ENCODE data around the gene SMAD3. TPM values are rescaled to one million over a fixed set of nuclear protein-coding genes. Genes with fewer than 3 reads are reported as not detected.

Gene SMAD3
- total RNA-seq, 1 donor from 2014 or later, result 12.5 TPM

DNA sequence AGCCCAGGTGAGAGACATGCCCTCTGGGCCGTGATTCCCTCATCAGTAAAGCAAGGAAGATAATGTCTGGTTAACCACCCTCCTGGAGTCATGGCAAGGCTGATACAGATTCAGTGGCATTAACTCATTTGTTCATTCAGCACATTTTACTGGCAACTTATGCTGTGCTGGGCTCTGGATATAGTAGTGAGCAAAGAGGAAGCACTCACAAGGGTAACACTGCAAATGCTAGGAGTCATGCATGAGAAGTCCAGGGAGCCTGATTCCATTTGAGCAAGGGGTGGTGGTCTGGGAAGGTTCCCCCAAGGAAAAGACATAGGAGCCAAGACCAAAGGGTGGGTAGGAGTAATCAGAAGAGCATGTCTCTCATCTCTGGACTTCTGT lies 50.2 kb downstream of the SMAD3 start:
- H3K9me3 ChIP-seq (ENCODE audit: low read depth), result peaks cover 5% of the 10 kb centered on the region
- H3K9ac ChIP-seq, result no peak overlapping the region
- H3K4me1 ChIP-seq, result peaks cover 9% of the 10 kb centered on the region
- H3K36me3 Mint-ChIP-seq, result peaks cover 29% of the 10 kb centered on the region
- DNase-seq (ENCODE audit: low spot score), result no peak
- H3K4me1 Mint-ChIP-seq, result peaks cover 40% of the 10 kb centered on the region
- no peaks in the 10 kb centered on the region for H3K27me3 ChIP-seq
- H3K27ac Mint-ChIP-seq, result no peak overlapping the region
- no peak overlapping the region for H3K4me2 ChIP-seq
- H3K9me3 Mint-ChIP-seq, result peaks cover 15% of the 10 kb centered on the region
- no peak overlapping the region for H3K27ac ChIP-seq
- H3K36me3 ChIP-seq, result peaks cover 5% of the 10 kb centered on the region
- TF ChIP-seq, protein P1, sequence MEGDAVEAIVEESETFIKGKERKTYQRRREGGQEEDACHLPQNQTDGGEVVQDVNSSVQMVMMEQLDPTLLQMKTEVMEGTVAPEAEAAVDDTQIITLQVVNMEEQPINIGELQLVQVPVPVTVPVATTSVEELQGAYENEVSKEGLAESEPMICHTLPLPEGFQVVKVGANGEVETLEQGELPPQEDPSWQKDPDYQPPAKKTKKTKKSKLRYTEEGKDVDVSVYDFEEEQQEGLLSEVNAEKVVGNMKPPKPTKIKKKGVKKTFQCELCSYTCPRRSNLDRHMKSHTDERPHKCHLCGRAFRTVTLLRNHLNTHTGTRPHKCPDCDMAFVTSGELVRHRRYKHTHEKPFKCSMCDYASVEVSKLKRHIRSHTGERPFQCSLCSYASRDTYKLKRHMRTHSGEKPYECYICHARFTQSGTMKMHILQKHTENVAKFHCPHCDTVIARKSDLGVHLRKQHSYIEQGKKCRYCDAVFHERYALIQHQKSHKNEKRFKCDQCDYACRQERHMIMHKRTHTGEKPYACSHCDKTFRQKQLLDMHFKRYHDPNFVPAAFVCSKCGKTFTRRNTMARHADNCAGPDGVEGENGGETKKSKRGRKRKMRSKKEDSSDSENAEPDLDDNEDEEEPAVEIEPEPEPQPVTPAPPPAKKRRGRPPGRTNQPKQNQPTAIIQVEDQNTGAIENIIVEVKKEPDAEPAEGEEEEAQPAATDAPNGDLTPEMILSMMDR (IDR thresholded peaks at IDR 0.05), result no peak
- TF ChIP-seq EZH2phosphoT487 (IDR thresholded peaks at IDR 0.05) (no peak), EZH2 (IDR thresholded peaks at IDR 0.05) (no peak)
- no peak overlapping the region for H2AFZ ChIP-seq (replicated peaks)
- H3F3A ChIP-seq (ENCODE audit: low read depth), result no peaks in the 10 kb centered on the region
- peaks cover 2% of the 10 kb centered on the region for H3K27me3 Mint-ChIP-seq (ENCODE audit: insufficient read depth, low read depth)
- no peak overlapping the region for H3K4me3 Mint-ChIP-seq
- no peak overlapping the region for H3K4me3 ChIP-seq
- peaks cover 3% of the 10 kb centered on the region for H4K20me1 ChIP-seq (ENCODE audit: low read depth)
- peaks cover 20% of the 10 kb centered on the region for H3K79me2 ChIP-seq (ENCODE audit: low read depth)

DNA sequence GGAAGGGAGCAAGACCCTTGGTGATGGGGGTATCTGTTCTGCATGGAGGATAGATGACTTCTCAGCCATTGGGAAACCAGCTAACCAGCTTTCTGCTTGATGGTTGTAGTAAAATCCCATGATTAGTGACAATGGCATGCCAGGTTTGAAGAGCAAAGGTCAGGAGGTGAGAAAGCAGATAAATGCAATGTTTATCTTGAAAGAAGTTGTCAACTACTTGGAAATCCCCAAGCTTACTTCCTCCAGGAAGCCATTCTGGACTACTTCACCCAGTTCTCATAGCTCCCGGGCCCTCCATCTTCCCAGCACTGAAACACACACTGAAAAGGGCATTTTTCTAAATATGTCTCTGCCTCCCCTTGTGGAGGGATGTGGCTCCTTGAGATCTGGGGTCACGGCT lies 51.3 kb downstream of the SMAD3 start:
- H3K27ac Mint-ChIP-seq, result peak overlapping the region; percentile 58
- no peaks in the 10 kb centered on the region for H3K36me3 ChIP-seq
- no peak for DNase-seq (ENCODE audit: low spot score)
- no peaks in the 10 kb centered on the region for H3F3A ChIP-seq (ENCODE audit: low read depth)
- H3K27me3 Mint-ChIP-seq (ENCODE audit: insufficient read depth, low read depth), result peaks cover 2% of the 10 kb centered on the region
- no peak overlapping the region for H3K4me2 ChIP-seq
- H3K9me3 ChIP-seq (ENCODE audit: low read depth), result no peaks in the 10 kb centered on the region
- H3K36me3 Mint-ChIP-seq, result peaks cover 19% of the 10 kb centered on the region
- peaks cover 7% of the 10 kb centered on the region for H4K20me1 ChIP-seq (ENCODE audit: low read depth)
- no peak overlapping the region for H3K9ac ChIP-seq
- peaks cover 17% of the 10 kb centered on the region for H3K4me1 ChIP-seq
- TF ChIP-seq, protein P1 (IDR thresholded peaks at IDR 0.05), result no peak
- TF ChIP-seq EZH2phosphoT487 (IDR thresholded peaks at IDR 0.05) (no peak), EZH2 (IDR thresholded peaks at IDR 0.05) (no peak)
- no peak overlapping the region for H3K4me3 Mint-ChIP-seq
- H2AFZ ChIP-seq (replicated peaks), result no peak overlapping the region
- peaks cover 43% of the 10 kb centered on the region for H3K4me1 Mint-ChIP-seq
- H3K27me3 ChIP-seq, result no peaks in the 10 kb centered on the region
- H3K79me2 ChIP-seq (ENCODE audit: low read depth), result peaks cover 8% of the 10 kb centered on the region
- H3K4me3 ChIP-seq, result no peak overlapping the region
- peaks cover 4% of the 10 kb centered on the region for H3K9me3 Mint-ChIP-seq
- no peak overlapping the region for H3K27ac ChIP-seq

- DNase-seq (ENCODE audit: low spot score), result no peak
- H3K4me2 ChIP-seq, result no peak overlapping the region
- H3K9me3 ChIP-seq (ENCODE audit: low read depth), result no peaks in the 10 kb centered on the region
- H3K4me1 ChIP-seq, result peaks cover 17% of the 10 kb centered on the region
- H3K4me3 Mint-ChIP-seq, result no peak overlapping the region
- H3K4me3 ChIP-seq, result no peak overlapping the region
- H2AFZ ChIP-seq (replicated peaks), result no peak overlapping the region
- H3K9me3 Mint-ChIP-seq, result peaks cover 2% of the 10 kb centered on the region
- H3K4me1 Mint-ChIP-seq, result peaks cover 43% of the 10 kb centered on the region
- peaks cover 2% of the 10 kb centered on the region for H3K27me3 Mint-ChIP-seq (ENCODE audit: insufficient read depth, low read depth)
- no peak overlapping the region for H3K27ac ChIP-seq
- H3K36me3 Mint-ChIP-seq, result peaks cover 19% of the 10 kb centered on the region
- H3F3A ChIP-seq (ENCODE audit: low read depth), result no peaks in the 10 kb centered on the region
- H3K36me3 ChIP-seq, result no peaks in the 10 kb centered on the region
- no peaks in the 10 kb centered on the region for H3K27me3 ChIP-seq
- no peak overlapping the region for H3K27ac Mint-ChIP-seq
- no peak overlapping the region for H3K9ac ChIP-seq
- peaks cover 7% of the 10 kb centered on the region for H3K79me2 ChIP-seq (ENCODE audit: low read depth)
- peaks cover 7% of the 10 kb centered on the region for H4K20me1 ChIP-seq (ENCODE audit: low read depth)
- TF ChIP-seq EZH2 (IDR thresholded peaks at IDR 0.05), result no peak
- TF ChIP-seq EZH2phosphoT487 (IDR thresholded peaks at IDR 0.05), result no peak
- TF ChIP-seq, protein P1 (IDR thresholded peaks at IDR 0.05), result no peak
These were observed 52.0 kb downstream of the SMAD3 start for GRCh38 chr15:67117370-67117769.
